ENCODE measurements around the gene GALC.

The GALC gene

GRCh38 chr14:87896393-87897380, 96.3 kb downstream of the GALC start:
- peak; percentile 75 for DNase-seq (ENCODE audit: low read depth)
- TF ChIP-seq CTCF (IDR thresholded peaks at IDR 0.05; ENCODE audit: low read length, missing control alignments), result peak; percentile 76
- H3K4me3 ChIP-seq (replicated peaks; ENCODE audit: low read depth, low read length), result no peak overlapping the region

GRCh38 chr14:87894920-87895319, 98.1 kb downstream of the GALC start:
- DNase-seq (ENCODE audit: low read depth), result no peak
- TF ChIP-seq CTCF (IDR thresholded peaks at IDR 0.05; ENCODE audit: low read length, missing control alignments), result no peak
- no peak overlapping the region for H3K4me3 ChIP-seq (replicated peaks; ENCODE audit: low read depth, low read length)

- H3K4me3 ChIP-seq (replicated peaks; ENCODE audit: low read depth, low read length), result no peak overlapping the region
- no peak for DNase-seq (ENCODE audit: low read depth)
- no peak for TF ChIP-seq CTCF (IDR thresholded peaks at IDR 0.05; ENCODE audit: low read length, missing control alignments)
These were observed 100.2 kb downstream of the GALC start for GRCh38 chr14:87892763-87893162.

- TF ChIP-seq CTCF (IDR thresholded peaks at IDR 0.05; ENCODE audit: low read length, missing control alignments), result peak; percentile 35
These were observed 104.6 kb downstream of the GALC start for GRCh38 chr14:87888136-87888999.

GRCh38 chr14:87883750-87884149, 109.2 kb downstream of the GALC start:
- no peak for TF ChIP-seq CTCF (IDR thresholded peaks at IDR 0.05; ENCODE audit: low read length, missing control alignments)
- no peak overlapping the region for H3K4me3 ChIP-seq (replicated peaks; ENCODE audit: low read depth, low read length)
- no peak for DNase-seq (ENCODE audit: low read depth)

More at GRCh38 chr14:87888136-87888999, 104.6 kb downstream of the GALC start:
- no peak overlapping the region for H3K4me3 ChIP-seq (replicated peaks; ENCODE audit: low read depth, low read length)
- DNase-seq (ENCODE audit: low read depth), result peak; percentile 4
